Measurements from ENCODE around the gene PXDC1. TPM values are rescaled to one million over a fixed set of nuclear protein-coding genes. Genes with fewer than 3 reads are reported as not detected.
A peak's percentile ranks its signal among the peaks of the same experiment; 100 is the strongest.

Gene PXDC1
- total RNA-seq, 2 donors from 2014 or later = 4.3 to 9.6 TPM

DNA sequence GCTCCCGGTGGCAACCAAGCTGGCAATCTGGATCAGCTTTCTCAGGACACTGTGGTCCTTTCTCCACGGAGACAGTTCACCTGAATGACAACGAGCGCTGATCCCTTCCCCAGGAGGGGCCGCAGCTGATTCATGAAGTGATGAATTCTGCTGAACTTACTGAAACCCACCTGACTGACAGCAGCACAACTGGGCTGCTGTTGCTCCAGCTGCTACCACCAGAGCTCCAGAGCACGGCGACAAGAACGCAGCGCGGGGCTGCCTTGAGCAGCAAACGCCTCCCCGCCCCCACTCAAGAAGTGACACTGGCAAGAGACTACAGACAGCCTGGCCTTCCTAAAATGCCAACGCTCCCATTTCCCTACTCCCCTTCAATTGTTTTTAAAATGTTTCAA lies 10.0 kb downstream of the PXDC1 start:
- intact Hi-C loops (cut with DNase I, micrococcal nuclease) = loop anchor here in 1 of 2 donors (10.0 kb wide), 1 partner anchor 243 kb away; no protein-coding TSS in a partner anchor
- ATAC-seq (no peak), DNase-seq (no peak)

- DNase-seq (no peak), ATAC-seq (peak; percentile 5)
- intact Hi-C loops (cut with DNase I, micrococcal nuclease) = loop anchor here in 1 of 2 donors (10.0 kb wide), 1 partner anchor 244 kb away; no protein-coding TSS in a partner anchor
Observed at GRCh38 chr6:3740551-3741476, 10.7 kb downstream of the PXDC1 start.

- intact Hi-C loops (cut with DNase I, micrococcal nuclease) = loop anchor here in 1 of 2 donors (10.0 kb wide), 1 partner anchor 245 kb away; no protein-coding TSS in a partner anchor
- ATAC-seq = no peak
- no peak for DNase-seq
Observed at GRCh38 chr6:3739311-3739897, 12.1 kb downstream of the PXDC1 start.

DNA sequence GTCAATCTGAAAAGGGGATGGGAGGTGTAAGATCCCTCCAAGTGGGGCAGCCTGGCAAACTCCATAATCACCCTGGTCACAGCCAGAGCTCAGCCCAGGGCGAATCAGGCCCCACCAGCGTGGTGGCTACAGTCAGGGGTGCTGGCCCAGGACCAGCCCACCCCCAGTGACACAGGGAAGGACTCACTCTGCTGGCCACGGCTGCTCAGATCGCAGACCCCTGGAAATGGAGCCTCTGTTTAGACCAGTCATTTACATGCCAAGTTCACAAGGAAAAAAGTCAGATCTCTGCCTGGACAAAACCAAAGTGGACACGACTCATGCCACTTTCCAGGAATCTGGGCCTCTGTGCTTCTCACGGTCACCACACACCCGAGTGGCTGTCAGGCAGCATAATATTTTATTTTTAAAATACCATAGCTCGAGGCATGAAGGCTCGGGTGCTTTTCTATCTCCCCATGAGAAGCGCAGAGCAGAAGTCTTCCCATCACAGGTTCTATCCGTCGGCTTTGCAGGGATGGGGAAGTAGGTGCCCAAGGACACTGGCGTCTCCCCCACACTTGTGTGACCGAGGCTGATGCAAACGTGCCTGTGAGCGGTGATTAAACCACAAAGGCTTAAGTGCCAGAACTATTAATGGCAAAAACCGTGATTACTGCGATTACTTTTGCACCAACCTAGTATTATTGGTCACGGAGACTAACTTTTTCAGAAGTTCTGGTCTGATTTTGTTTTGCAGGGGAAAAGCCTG lies 13.0 kb downstream of the PXDC1 start:
- intact Hi-C loops (cut with DNase I, micrococcal nuclease) = loop anchor here in 1 of 2 donors (10.0 kb wide), 1 partner anchor 246 kb away; no protein-coding TSS in a partner anchor
- DNase-seq (no peak), ATAC-seq (no peak)

- DNase-seq = no peak
- intact Hi-C loops (cut with DNase I, micrococcal nuclease) = loop anchor here in 1 of 2 donors (10.0 kb wide), 1 partner anchor 247 kb away; no protein-coding TSS in a partner anchor
- no peak for ATAC-seq
Observed at GRCh38 chr6:3737831-3738210, 13.7 kb downstream of the PXDC1 start.

- DNase-seq (no peak), ATAC-seq (no peak)
- intact Hi-C loops (cut with DNase I, micrococcal nuclease) = loop anchor here in 1 of 2 donors (10.0 kb wide), 1 partner anchor 248 kb away; no protein-coding TSS in a partner anchor
Observed at GRCh38 chr6:3737149-3737830, 14.2 kb downstream of the PXDC1 start.

DNA sequence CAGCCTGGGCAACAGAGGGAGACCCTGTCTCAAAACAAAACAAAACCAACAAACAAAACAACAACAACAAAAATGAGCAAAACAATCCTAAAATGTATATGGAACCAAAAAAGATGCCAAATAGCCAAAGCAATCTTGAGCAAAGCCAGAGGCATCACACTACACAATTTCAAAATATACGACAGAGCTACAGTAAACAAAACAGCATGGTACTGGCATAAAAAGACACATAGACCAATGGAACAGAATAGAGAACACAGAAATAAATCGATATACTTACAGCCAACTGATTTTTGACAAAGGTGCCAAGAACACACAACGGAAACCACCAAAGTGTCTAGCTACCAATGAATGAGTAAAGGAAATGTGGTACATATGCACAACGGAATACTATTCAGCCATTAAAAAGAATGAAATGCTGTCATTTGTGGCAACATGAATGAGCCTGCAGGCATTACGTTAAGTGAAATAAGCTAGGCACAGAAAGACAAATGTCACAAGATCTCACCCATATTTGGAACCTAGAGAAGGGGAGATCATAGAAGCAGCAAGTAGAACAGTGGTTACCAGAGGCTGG lies 16.4 kb downstream of the PXDC1 start:
- ATAC-seq (no peak), DNase-seq (no peak)
- intact Hi-C loops (cut with DNase I, micrococcal nuclease) = loop anchor here in 1 of 2 donors (10.0 kb wide), 1 partner anchor 250 kb away; no protein-coding TSS in a partner anchor

DNA sequence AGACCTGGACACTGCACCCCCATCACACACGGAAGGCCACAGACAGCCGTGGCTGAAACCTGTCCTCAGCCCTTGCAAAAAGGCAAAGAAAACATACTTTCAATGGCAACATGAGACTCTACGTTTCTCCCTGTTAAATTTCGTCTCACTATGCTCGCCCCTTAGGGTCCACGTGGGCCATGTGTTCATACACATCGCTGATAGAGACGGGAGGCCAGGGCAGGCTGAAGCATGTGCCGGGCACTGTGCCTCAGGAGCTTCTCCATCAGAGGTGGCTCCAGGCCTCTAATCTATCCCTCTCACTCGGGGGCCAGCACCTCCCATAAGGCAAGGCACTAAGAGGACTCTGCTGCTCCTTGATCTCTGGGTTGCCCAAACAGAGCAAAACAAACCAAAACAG lies 17.5 kb downstream of the PXDC1 start:
- ATAC-seq (no peak), DNase-seq (no peak)
- intact Hi-C loops (cut with DNase I, micrococcal nuclease) = loop anchor here in 1 of 2 donors (5.0 to 10.0 kb wide), 2 partner anchors 251 to 452 kb away; no protein-coding TSS in a partner anchor

DNA sequence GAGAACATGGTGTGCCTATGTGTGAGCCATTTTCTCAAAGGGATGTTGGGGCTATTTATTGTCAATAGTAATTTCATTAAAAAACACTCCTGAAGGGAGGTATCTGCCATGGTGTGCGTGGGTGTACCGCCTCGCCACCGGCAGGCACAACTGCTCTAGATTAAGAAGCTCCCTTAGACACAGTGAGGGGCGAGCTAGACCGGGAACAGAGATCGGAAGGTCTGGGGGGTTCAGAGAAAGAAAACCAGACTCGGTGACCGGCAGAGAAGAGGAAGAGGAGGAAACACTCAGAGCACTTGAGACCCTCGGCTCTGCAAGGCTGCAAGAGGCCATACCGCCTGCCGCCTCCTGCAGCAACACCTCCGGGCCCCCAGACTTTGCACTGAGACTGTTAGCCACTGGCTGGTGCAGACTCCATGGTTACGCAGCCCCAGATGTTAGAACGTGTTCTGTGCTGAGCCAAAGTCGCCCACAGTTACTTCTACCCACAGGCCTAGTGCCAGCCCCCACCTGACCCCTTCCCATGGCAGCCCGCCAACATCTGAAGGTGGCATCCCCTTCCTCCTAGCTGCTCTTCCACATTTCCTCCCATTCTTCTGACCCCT lies 18.1 kb downstream of the PXDC1 start:
- DNase-seq = no peak
- intact Hi-C loops (cut with DNase I, micrococcal nuclease) = loop anchor here (2.0 to 10.0 kb wide), 3 partner anchors 251 to 451 kb away; no protein-coding TSS in a partner anchor
- no peak for ATAC-seq

DNA sequence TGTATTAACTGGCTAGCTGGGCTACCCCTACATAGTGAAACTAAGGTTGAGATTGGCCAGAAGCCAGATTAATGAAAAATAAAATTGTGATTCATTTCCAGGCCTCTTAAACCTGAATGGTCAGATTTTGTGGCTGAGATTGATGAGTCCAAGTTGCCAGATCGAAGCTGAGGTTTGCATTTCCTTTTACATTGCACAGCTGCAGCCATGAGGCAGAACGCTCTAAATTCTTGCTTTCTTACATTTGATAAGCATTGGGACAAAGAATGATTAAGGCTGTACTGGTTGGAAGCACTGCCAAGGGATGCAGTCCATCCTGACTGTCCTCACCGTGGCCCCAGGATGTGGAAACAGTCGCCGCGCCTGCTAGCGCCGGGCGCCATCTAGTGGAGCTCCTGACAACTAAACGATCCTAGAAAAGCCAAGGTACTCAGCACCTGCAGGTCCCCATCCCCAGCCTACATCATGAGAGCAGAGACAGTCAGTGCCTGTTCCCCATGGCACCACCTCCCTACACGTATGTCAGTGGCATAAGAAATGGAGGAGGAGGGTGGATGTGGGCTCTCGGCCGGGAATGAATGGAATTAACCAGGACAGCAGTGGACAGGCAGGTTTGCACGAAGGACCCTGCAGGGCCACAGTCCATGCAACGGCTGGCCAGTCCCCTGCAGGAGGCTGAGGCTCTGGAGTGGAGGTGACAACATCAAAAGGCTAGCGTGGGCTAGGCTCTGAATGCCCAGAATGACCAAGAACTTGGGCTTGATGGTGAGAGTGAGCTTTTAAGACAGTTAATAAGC lies 19.0 kb downstream of the PXDC1 start:
- peak; percentile 98 for ATAC-seq
- intact Hi-C loops (cut with DNase I, micrococcal nuclease) = loop anchor here (2.0 to 10.0 kb wide), 3 partner anchors 252 to 450 kb away; no protein-coding TSS in a partner anchor
- DNase-seq = peak; percentile 71 to 83

- intact Hi-C loops (cut with DNase I, micrococcal nuclease) = loop anchor here (2.0 to 10.0 kb wide), 3 partner anchors 253 to 449 kb away; no protein-coding TSS in a partner anchor
- DNase-seq = no peak
- no peak for ATAC-seq
Observed at GRCh38 chr6:3731700-3732099, 19.8 kb downstream of the PXDC1 start.

DNA sequence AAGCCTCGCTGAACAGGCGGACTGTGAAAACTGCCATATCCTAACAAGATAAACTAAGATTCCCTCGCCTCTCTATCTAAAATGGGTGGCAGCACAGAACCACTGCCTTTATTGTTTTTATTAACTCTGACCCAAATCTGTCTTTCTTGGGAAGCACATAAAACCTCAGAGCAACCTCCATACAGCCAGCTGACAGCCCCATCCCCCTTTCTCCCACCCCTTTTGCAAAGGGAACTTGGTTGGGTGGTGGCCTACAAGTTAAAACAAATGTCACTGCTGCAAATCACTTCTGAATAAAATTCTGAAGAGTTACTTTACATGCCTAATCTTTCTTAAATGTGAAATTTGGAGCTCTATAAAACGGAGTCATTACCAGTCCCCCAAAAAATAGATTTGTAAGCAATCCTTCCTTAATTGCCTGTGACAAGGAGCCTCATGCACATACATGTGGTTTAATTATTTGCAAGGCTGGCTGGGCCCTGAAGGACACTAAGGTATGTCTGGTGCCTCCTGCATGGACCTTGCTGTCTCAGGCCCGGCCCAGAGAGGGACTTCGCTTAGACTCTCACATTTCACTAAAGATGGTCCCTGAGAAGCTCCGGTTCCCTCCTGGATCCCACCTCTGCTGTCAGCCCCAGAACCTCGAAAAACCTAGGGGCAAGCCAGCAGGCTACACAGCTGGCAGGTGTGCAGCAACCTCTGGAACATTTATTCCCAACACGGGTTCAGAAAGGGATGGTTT lies 21.7 kb downstream of the PXDC1 start:
- ATAC-seq (no peak), DNase-seq (no peak)
- intact Hi-C loops (cut with DNase I, micrococcal nuclease) = loop anchor here in 1 of 2 donors (5.0 to 10.0 kb wide), 2 partner anchors 255 to 447 kb away; no protein-coding TSS in a partner anchor

DNA sequence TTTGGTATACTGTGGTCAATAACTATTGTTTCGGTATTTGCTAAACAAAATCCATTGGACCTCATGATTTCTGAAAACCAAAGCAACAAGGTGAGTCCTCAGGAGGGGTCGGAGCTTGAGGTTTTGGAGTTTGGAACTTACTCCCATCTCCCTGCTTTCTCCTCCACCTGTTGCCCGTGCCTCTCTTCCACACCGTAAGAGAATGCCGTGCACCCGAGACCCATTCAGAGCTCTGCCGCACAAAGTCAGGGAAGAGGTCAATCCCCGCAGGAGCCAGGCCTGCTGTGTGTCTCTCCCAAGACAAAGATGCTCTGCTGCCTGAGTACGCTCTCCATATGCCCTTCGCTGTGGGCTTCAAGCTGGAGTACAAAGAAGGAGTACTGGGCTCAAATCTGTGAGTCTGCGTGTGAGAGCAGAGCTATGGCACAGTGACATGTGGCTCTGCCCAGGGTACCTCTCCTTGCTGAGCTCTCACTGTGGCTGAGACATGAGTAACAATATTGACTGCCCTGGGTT lies 23.9 kb downstream of the PXDC1 start:
- DNase-seq (no peak), ATAC-seq (no peak)
- intact Hi-C loops (cut with DNase I, micrococcal nuclease) = no loop called here

DNA sequence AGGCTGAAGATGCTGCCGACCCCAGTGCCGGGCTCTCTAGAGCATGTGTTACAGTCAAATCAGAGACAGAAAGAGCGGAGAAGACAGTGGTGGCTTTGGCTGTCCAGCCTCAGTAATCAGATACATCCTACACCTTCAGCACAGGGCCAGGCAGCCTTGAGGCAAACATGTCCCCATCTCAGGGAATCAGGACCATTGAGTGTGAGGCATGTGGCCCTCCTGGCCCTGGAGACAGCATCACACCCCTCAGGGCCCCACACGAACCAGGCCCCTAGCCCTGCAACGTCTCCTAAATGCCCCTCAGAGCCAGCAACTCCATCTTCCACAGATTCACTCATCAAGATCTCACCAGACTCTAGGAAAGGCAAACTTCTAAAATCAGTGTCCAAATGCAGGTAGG lies 24.5 kb downstream of the PXDC1 start:
- ATAC-seq = no peak
- DNase-seq = no peak
- intact Hi-C loops (cut with DNase I, micrococcal nuclease) = no loop called here

GRCh38 chr6:3726421-3726820 lies 25.1 kb downstream of the PXDC1 start:
- DNase-seq = no peak
- intact Hi-C loops (cut with DNase I, micrococcal nuclease) = no loop called here
- no peak for ATAC-seq
